Neural progenitor cell (in vitro differentiated cells): ENCODE measurements around the gene DHX35. TPM values are rescaled to one million over a fixed set of nuclear protein-coding genes. Genes with fewer than 3 reads are reported as not detected.

Experiments
- DNase-seq: peaks from one replicate; pipeline ENCODE4 v3.0.0-alpha.2; 2016; ENCODE audit warnings: low spot score
- H2AFZ ChIP-seq: fragments of 200-600 bp; sonication (generic); replicated peaks from 2 replicates; pipeline ENCODE4 v1.6.1; 2016; ENCODE audit warnings: antibody characterized with exemption
- H3F3A ChIP-seq: fragments of 200-600 bp; sonication (generic); 2 replicates; pipeline ENCODE4 v1.6.1; 2016; ENCODE audit warnings: antibody characterized with exemption, low read depth
- H3K27ac ChIP-seq: fragments of 200-600 bp; sonication (generic); 2 replicates; pipeline ENCODE4 v1.5.1; 2016; ENCODE audit warnings: mild to moderate bottlenecking
- H3K27me3 ChIP-seq: fragments of 200-600 bp; sonication (generic); 2 replicates; pipeline ENCODE4 v1.6.1; 2016; ENCODE audit warnings: mild to moderate bottlenecking, moderate library complexity
- H3K36me3 ChIP-seq: fragments of 200-600 bp; sonication (generic); 2 replicates; pipeline ENCODE4 v1.5.1; 2016
- H3K4me1 ChIP-seq: fragments of 200-600 bp; sonication (generic); 2 replicates; pipeline ENCODE4 v1.6.1; 2016; ENCODE audit warnings: mixed run types
- H3K4me2 ChIP-seq: fragments of 200-600 bp; sonication (generic); 2 replicates; pipeline ENCODE4 v1.6.1; 2016
- H3K4me3 ChIP-seq: fragments of 200-600 bp; sonication (generic); 2 replicates; pipeline ENCODE4 v1.5.1; 2016
- H3K79me2 ChIP-seq: fragments of 200-600 bp; sonication (generic); 2 replicates; pipeline ENCODE4 v1.6.1; 2016; ENCODE audit warnings: low read depth
- H3K9ac ChIP-seq: fragments of 200-600 bp; sonication (generic); 2 replicates; pipeline ENCODE4 v1.6.1; 2016
- H3K9me3 ChIP-seq: fragments of 200-600 bp; sonication (generic); 2 replicates; pipeline ENCODE4 v1.5.1; 2016; ENCODE audit warnings: low read depth
- H4K20me1 ChIP-seq: fragments of 200-600 bp; sonication (generic); 2 replicates; pipeline ENCODE4 v1.6.1; 2016; ENCODE audit warnings: low read depth
- H3K27ac Mint-ChIP-seq: 3 replicates; pipeline ENCODE4 v1.8.0; 2021; ENCODE audit warnings: mixed read lengths
- H3K27me3 Mint-ChIP-seq: 2 replicates; pipeline ENCODE4 v1.8.0; 2022; ENCODE audit warnings: low read depth, mild to moderate bottlenecking, inconsistent platforms, moderate library complexity, mixed read lengths; ENCODE audit not compliant: insufficient read depth
- H3K36me3 Mint-ChIP-seq: 3 replicates; pipeline ENCODE4 v1.8.0; 2021; ENCODE audit warnings: mixed read lengths
- H3K4me1 Mint-ChIP-seq: 3 replicates; pipeline ENCODE4 v1.8.0; 2021; ENCODE audit warnings: mixed read lengths
- H3K4me3 Mint-ChIP-seq: 3 replicates; pipeline ENCODE4 v1.8.0; 2021; ENCODE audit warnings: mild to moderate bottlenecking, moderate library complexity, mixed read lengths
- H3K9me3 Mint-ChIP-seq: 3 replicates; pipeline ENCODE4 v1.8.0; 2020; ENCODE audit warnings: mixed read lengths
- EZH2 ChIP-seq: fragments of 200-600 bp; sonication (generic); IDR thresholded peaks from 2 replicates; pipeline ENCODE4 v1.6.1; 2017; ENCODE audit warnings: antibody characterized with exemption, mild to moderate bottlenecking, moderate library complexity
- EZH2phosphoT487 ChIP-seq: fragments of 200-600 bp; sonication (generic); IDR thresholded peaks from 2 replicates; pipeline ENCODE4 v1.6.1; 2017; ENCODE audit warnings: antibody characterized with exemption
- total RNA-seq: library from RNA; depleted of rRNA; stranded (reverse); fragments of >200 nt; gene quantifications from 2 replicates; pipeline ENCODE4 v1.2.3, GENCODE V29; 2015; ENCODE audit warnings: low replicate concordance
- TF ChIP-seq, protein P1 (sequence below): fragments of 200-600 bp; sonication (generic); IDR thresholded peaks from 2 replicates; pipeline ENCODE4 v1.5.1; 2017; ENCODE audit warnings: antibody characterized with exemption, mild to moderate bottlenecking

Gene DHX35
- total RNA-seq, 1 donor from 2014 or later, result 22.5 TPM

DNA sequence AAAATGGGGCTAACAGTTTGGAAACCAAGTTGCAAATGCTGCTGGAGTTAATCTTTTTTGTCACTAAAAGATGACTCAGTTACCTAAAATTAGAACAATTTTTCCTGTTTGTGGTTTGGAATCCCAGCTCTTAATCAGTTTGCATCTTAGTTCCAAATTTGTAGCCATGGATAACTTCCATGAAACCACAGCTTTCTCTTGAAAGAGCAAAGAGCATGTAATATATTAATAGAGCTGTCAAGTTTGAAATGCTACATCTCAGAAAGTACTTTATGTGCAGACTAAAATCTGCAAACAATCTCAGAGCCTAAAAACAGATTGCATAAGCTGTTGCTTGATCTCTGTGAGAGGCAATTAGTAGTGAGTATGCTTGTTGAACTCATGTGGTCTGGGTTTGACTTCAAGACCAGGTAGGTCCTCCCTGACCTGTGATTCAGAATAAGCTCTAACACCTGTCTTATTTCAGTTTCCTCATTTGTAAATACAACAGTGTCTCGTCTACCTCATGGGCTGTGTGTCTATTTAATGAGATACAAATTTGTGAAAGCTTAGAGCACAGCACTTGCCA, 23.5 kb downstream of the DHX35 start:
- no peak overlapping the region for H3K27ac ChIP-seq
- no peak overlapping the region for H3K4me2 ChIP-seq
- H3K4me3 ChIP-seq, result no peak overlapping the region
- Mint-ChIP-seq H3K27ac (no peak overlapping the region), H3K36me3 (peaks cover 16% of the 10 kb centered on the region), H3K4me3 (no peak overlapping the region), H3K9me3 (no peaks in the 10 kb centered on the region), H3K27me3 (no peaks in the 10 kb centered on the region), H3K4me1 (peaks cover 6% of the 10 kb centered on the region)
- no peak for DNase-seq
- H4K20me1 ChIP-seq, result peaks cover 1% of the 10 kb centered on the region
- H3K4me1 ChIP-seq, result no peaks in the 10 kb centered on the region
- H3K36me3 ChIP-seq, result peaks cover 9% of the 10 kb centered on the region
- H3K9ac ChIP-seq, result no peak overlapping the region
- H2AFZ ChIP-seq, result no peak overlapping the region
- no peaks in the 10 kb centered on the region for H3K27me3 ChIP-seq
- TF ChIP-seq EZH2phosphoT487 (no peak), EZH2 (no peak)
- TF ChIP-seq, protein P1, sequence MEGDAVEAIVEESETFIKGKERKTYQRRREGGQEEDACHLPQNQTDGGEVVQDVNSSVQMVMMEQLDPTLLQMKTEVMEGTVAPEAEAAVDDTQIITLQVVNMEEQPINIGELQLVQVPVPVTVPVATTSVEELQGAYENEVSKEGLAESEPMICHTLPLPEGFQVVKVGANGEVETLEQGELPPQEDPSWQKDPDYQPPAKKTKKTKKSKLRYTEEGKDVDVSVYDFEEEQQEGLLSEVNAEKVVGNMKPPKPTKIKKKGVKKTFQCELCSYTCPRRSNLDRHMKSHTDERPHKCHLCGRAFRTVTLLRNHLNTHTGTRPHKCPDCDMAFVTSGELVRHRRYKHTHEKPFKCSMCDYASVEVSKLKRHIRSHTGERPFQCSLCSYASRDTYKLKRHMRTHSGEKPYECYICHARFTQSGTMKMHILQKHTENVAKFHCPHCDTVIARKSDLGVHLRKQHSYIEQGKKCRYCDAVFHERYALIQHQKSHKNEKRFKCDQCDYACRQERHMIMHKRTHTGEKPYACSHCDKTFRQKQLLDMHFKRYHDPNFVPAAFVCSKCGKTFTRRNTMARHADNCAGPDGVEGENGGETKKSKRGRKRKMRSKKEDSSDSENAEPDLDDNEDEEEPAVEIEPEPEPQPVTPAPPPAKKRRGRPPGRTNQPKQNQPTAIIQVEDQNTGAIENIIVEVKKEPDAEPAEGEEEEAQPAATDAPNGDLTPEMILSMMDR, result no peak
- H3K9me3 ChIP-seq, result no peaks in the 10 kb centered on the region
- peaks cover 7% of the 10 kb centered on the region for H3K79me2 ChIP-seq
- H3F3A ChIP-seq, result no peaks in the 10 kb centered on the region

DNA sequence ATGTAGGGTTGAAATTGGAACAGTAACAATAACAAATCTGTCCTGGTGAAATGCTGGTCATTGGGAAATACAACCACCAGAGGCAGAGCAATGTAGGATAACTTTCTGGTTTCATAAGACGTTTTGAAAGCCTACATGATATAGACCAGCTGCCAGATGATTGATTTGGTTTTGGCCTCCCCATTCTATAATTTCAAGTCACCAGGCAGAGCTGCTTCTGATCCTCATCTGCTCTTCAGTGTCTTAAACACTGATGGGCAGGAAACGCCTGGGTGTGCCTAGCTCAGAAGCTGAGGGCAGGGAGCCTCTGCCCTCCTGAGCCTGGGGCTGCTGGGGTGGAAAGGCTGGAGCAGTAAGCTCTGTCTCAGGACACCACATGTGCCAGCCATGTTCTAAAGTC, 24.5 kb downstream of the DHX35 start:
- peaks cover 6% of the 10 kb centered on the region for H3K4me1 Mint-ChIP-seq
- no peaks in the 10 kb centered on the region for H3K9me3 ChIP-seq
- no peaks in the 10 kb centered on the region for H4K20me1 ChIP-seq
- no peaks in the 10 kb centered on the region for H3K9me3 Mint-ChIP-seq
- DNase-seq, result no peak
- H3K27ac Mint-ChIP-seq, result no peak overlapping the region
- no peak overlapping the region for H3K4me3 Mint-ChIP-seq
- no peak overlapping the region for H2AFZ ChIP-seq
- peaks cover 18% of the 10 kb centered on the region for H3K36me3 Mint-ChIP-seq
- peaks cover 9% of the 10 kb centered on the region for H3K36me3 ChIP-seq
- no peak for TF ChIP-seq EZH2
- TF ChIP-seq, protein P1, result no peak
- TF ChIP-seq EZH2phosphoT487, result no peak
- H3K4me3 ChIP-seq, result no peak overlapping the region
- H3K27me3 ChIP-seq, result no peaks in the 10 kb centered on the region
- no peak overlapping the region for H3K9ac ChIP-seq
- no peaks in the 10 kb centered on the region for H3K4me1 ChIP-seq
- no peaks in the 10 kb centered on the region for H3F3A ChIP-seq
- H3K27ac ChIP-seq, result no peak overlapping the region
- no peaks in the 10 kb centered on the region for H3K79me2 ChIP-seq
- no peaks in the 10 kb centered on the region for H3K27me3 Mint-ChIP-seq
- no peak overlapping the region for H3K4me2 ChIP-seq

DNA sequence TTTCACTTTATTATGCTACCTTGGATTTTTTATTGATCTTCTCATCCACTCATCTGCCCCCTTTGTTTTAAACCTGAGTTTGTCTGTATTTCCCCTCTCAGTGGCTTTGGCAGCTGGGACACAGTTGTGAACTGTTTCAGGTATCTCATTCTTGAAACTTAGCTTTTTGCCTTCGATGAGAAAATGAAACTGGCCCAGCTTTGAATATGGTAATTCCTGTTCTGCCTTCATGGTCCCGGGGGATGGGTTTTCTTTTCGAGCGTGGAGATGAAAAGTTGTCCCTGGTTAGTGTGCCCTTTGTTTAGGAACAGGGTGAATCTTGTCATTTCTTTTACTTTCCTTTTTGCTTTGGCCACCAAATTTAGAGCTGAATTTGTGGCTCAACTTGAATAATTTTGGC, 25.6 kb downstream of the DHX35 start:
- no peaks in the 10 kb centered on the region for H3K9me3 Mint-ChIP-seq
- no peak for TF ChIP-seq EZH2phosphoT487
- TF ChIP-seq, protein P1, result no peak
- TF ChIP-seq EZH2, result no peak
- Histone ChIP-seq H3F3A (no peaks in the 10 kb centered on the region), H3K9ac (no peak overlapping the region), H3K9me3 (no peaks in the 10 kb centered on the region), H4K20me1 (no peaks in the 10 kb centered on the region), H3K27ac (no peak overlapping the region), H3K4me3 (no peak overlapping the region), H2AFZ (no peak overlapping the region), H3K4me2 (no peak overlapping the region), H3K36me3 (peaks cover 9% of the 10 kb centered on the region), H3K79me2 (no peaks in the 10 kb centered on the region), H3K27me3 (no peaks in the 10 kb centered on the region), H3K4me1 (no peaks in the 10 kb centered on the region)
- H3K27me3 Mint-ChIP-seq, result no peaks in the 10 kb centered on the region
- no peak overlapping the region for H3K4me3 Mint-ChIP-seq
- H3K36me3 Mint-ChIP-seq, result peaks cover 19% of the 10 kb centered on the region
- no peaks in the 10 kb centered on the region for H3K4me1 Mint-ChIP-seq
- DNase-seq, result no peak
- H3K27ac Mint-ChIP-seq, result no peak overlapping the region
